Activated T-cell treated with anti-CD3 and anti-CD28 coated beads, Interleukin-2, amount 50 U/mL, for 4 hours (primary cell): ENCODE data around the gene TLCD3A. TPM values are rescaled to one million over a fixed set of nuclear protein-coding genes. Genes with fewer than 3 reads are reported as not detected.
A peak's percentile ranks its signal among the peaks of the same experiment; 100 is the strongest.
"Not testable (repeated sequence)": the region's sequence is repeated elsewhere in the genome, so short reads cannot be mapped to it uniquely, and the experiment has no call there.

Experiments
- ATAC-seq, 2 donors: fragments of 200-7000 bp; cut with Tn5 transposase; one replicate each; pipeline ENCODE4 v1.10.0; 2021
- DNase-seq: peaks from one replicate; pipeline ENCODE4 v3.0.0-alpha.2; 2020
- H3K27me3 Mint-ChIP-seq: one replicate; pipeline ENCODE4 v1.8.0; 2021; ENCODE audit warnings: low read depth, mixed read lengths
- H3K36me3 Mint-ChIP-seq: one replicate; pipeline ENCODE4 v1.8.0; 2022; ENCODE audit warnings: mixed read lengths; ENCODE audit not compliant: insufficient read depth
- H3K4me1 Mint-ChIP-seq: one replicate; pipeline ENCODE4 v1.8.0; 2021; ENCODE audit warnings: low read depth, mixed read lengths
- H3K4me3 Mint-ChIP-seq: one replicate; pipeline ENCODE4 v1.8.0; 2021; ENCODE audit warnings: mild to moderate bottlenecking, moderate library complexity, mixed read lengths
- H3K9me3 Mint-ChIP-seq: one replicate; pipeline ENCODE4 v1.8.0; 2021; ENCODE audit warnings: mixed read lengths
- total RNA-seq, 3 donors: library from RNA; stranded (reverse); gene quantifications; one replicate each; pipeline ENCODE4 v1.2.1, GENCODE V29; 2021

The TLCD3A gene
- total RNA-seq, 3 donors from 2014 or later = 7.0 to 11.5 (median 7.6) TPM

- H3K27me3 Mint-ChIP-seq = no peaks in the 10 kb centered on the region
- no peak for ATAC-seq
- no peak for DNase-seq
- peaks cover 24% of the 10 kb centered on the region for H3K36me3 Mint-ChIP-seq
- H3K9me3 Mint-ChIP-seq = no peaks in the 10 kb centered on the region
- H3K4me1 Mint-ChIP-seq = peaks cover 40% of the 10 kb centered on the region
- peak overlapping the region; percentile 98 for H3K4me3 Mint-ChIP-seq
Observed at GRCh38 chr17:750431-751037, 18.1 kb downstream of the TLCD3A start.

GRCh38 chr17:751269-752001, 19.0 kb downstream of the TLCD3A start:
- peaks cover 18% of the 10 kb centered on the region for H3K36me3 Mint-ChIP-seq
- no peaks in the 10 kb centered on the region for H3K27me3 Mint-ChIP-seq
- H3K4me1 Mint-ChIP-seq = peaks cover 40% of the 10 kb centered on the region
- DNase-seq (peak; percentile 47), ATAC-seq (peak; percentile 51 to 60)
- H3K4me3 Mint-ChIP-seq = peak overlapping the region; percentile 98
- H3K9me3 Mint-ChIP-seq = no peaks in the 10 kb centered on the region

GRCh38 chr17:752002-752619, 19.7 kb downstream of the TLCD3A start, which contains the start of gene GEMIN4:
Gene GEMIN4 (minus strand): TSS chr17:752264. CDS start chr17:752142, 122 bp downstream.
- Mint-ChIP-seq H3K4me1 (peaks cover 40% of the 10 kb centered on the region), H3K9me3 (no peaks in the 10 kb centered on the region), H3K36me3 (peaks cover 17% of the 10 kb centered on the region), H3K27me3 (no peaks in the 10 kb centered on the region), H3K4me3 (peak within 1 kb of the TSS; percentile 98)
- DNase-seq = peak; percentile 99
- ATAC-seq = peak; percentile 85 to 89

- Mint-ChIP-seq H3K36me3 (peaks cover 17% of the 10 kb centered on the region), H3K27me3 (no peaks in the 10 kb centered on the region), H3K4me1 (peaks cover 40% of the 10 kb centered on the region), H3K9me3 (no peaks in the 10 kb centered on the region), H3K4me3 (peak overlapping the region; percentile 98)
- no peak for DNase-seq
- peak; percentile 9 to 11 for ATAC-seq
Observed at GRCh38 chr17:752620-753219, 20.3 kb downstream of the TLCD3A start.

GRCh38 chr17:753418-753817, 21.0 kb downstream of the TLCD3A start:
- H3K4me1 Mint-ChIP-seq = peaks cover 34% of the 10 kb centered on the region
- ATAC-seq = no peak
- H3K9me3 Mint-ChIP-seq = no peaks in the 10 kb centered on the region
- H3K36me3 Mint-ChIP-seq = peaks cover 10% of the 10 kb centered on the region
- DNase-seq = no peak
- no peaks in the 10 kb centered on the region for H3K27me3 Mint-ChIP-seq
- peak overlapping the region; percentile 71 for H3K4me3 Mint-ChIP-seq

- H3K4me1 Mint-ChIP-seq = peaks cover 21% of the 10 kb centered on the region
- H3K36me3 Mint-ChIP-seq, DNase-seq, H3K4me3 Mint-ChIP-seq, H3K27me3 Mint-ChIP-seq, H3K9me3 Mint-ChIP-seq, ATAC-seq: not testable (repeated sequence)
Observed at GRCh38 chr17:755319-755961, 23.0 kb downstream of the TLCD3A start.

- peaks cover 14% of the 10 kb centered on the region for H3K4me1 Mint-ChIP-seq
- DNase-seq, H3K36me3 Mint-ChIP-seq, ATAC-seq, H3K9me3 Mint-ChIP-seq, H3K4me3 Mint-ChIP-seq, H3K27me3 Mint-ChIP-seq: not testable (repeated sequence)
Observed at GRCh38 chr17:756010-756567, 23.7 kb downstream of the TLCD3A start.

GRCh38 chr17:759964-760363, 27.6 kb downstream of the TLCD3A start:
- peaks cover 18% of the 10 kb centered on the region for H3K36me3 Mint-ChIP-seq
- no peaks in the 10 kb centered on the region for H3K4me1 Mint-ChIP-seq
- H3K4me3 Mint-ChIP-seq = no peak overlapping the region
- ATAC-seq = no peak
- DNase-seq = no peak
- H3K9me3 Mint-ChIP-seq = no peaks in the 10 kb centered on the region
- no peaks in the 10 kb centered on the region for H3K27me3 Mint-ChIP-seq

GRCh38 chr17:760371-760770, 28.0 kb downstream of the TLCD3A start:
- no peaks in the 10 kb centered on the region for H3K4me1 Mint-ChIP-seq
- no peak for ATAC-seq
- DNase-seq = no peak
- no peaks in the 10 kb centered on the region for H3K27me3 Mint-ChIP-seq
- peaks cover 22% of the 10 kb centered on the region for H3K36me3 Mint-ChIP-seq
- no peaks in the 10 kb centered on the region for H3K9me3 Mint-ChIP-seq
- H3K4me3 Mint-ChIP-seq = no peak overlapping the region

- no peak for DNase-seq
- ATAC-seq = no peak
- H3K4me3 Mint-ChIP-seq = no peak overlapping the region
- H3K9me3 Mint-ChIP-seq = no peaks in the 10 kb centered on the region
- H3K4me1 Mint-ChIP-seq = no peaks in the 10 kb centered on the region
- peaks cover 32% of the 10 kb centered on the region for H3K36me3 Mint-ChIP-seq
- no peaks in the 10 kb centered on the region for H3K27me3 Mint-ChIP-seq
Observed at GRCh38 chr17:767076-767475, 34.7 kb downstream of the TLCD3A start.

- Mint-ChIP-seq H3K4me3 (no peak overlapping the region), H3K36me3 (peaks cover 51% of the 10 kb centered on the region), H3K27me3 (no peaks in the 10 kb centered on the region), H3K9me3 (no peaks in the 10 kb centered on the region), H3K4me1 (peaks cover 14% of the 10 kb centered on the region)
- ATAC-seq (no peak), DNase-seq (no peak)
Observed at GRCh38 chr17:773016-773415, 40.6 kb downstream of the TLCD3A start.

- H3K4me1 Mint-ChIP-seq = peaks cover 14% of the 10 kb centered on the region
- H3K9me3 Mint-ChIP-seq = no peaks in the 10 kb centered on the region
- H3K4me3 Mint-ChIP-seq = no peak overlapping the region
- ATAC-seq (no peak), DNase-seq (no peak)
- peaks cover 55% of the 10 kb centered on the region for H3K36me3 Mint-ChIP-seq
- H3K27me3 Mint-ChIP-seq = no peaks in the 10 kb centered on the region
Observed at GRCh38 chr17:773467-774312, 41.3 kb downstream of the TLCD3A start.

- Mint-ChIP-seq H3K27me3 (no peaks in the 10 kb centered on the region), H3K4me3 (no peak overlapping the region), H3K9me3 (no peaks in the 10 kb centered on the region), H3K36me3 (peaks cover 52% of the 10 kb centered on the region), H3K4me1 (peaks cover 14% of the 10 kb centered on the region)
- ATAC-seq (no peak), DNase-seq (no peak)
Observed at GRCh38 chr17:774313-774584, 41.9 kb downstream of the TLCD3A start.
